ENCODE measurements around the gene KRT39.
"Not testable (repeated sequence)": the region's sequence is repeated elsewhere in the genome, so short reads cannot be mapped to it uniquely, and the experiment has no call there.

KRT39 gene

GRCh38 chr17:40966848-40967247, at the start of gene KRT39:
KRT39 (minus strand) TSS chr17:40966948; CDS start chr17:40966856, 92 bp downstream.
- DNase-seq, result no peak

GRCh38 chr17:41015454-41015853, 48.7 kb upstream of the KRT39 start:
- DNase-seq, result no peak

- no peak for DNase-seq
Measured at GRCh38 chr17:41013606-41014005, 46.9 kb upstream of the KRT39 start.

GRCh38 chr17:41013181-41013580, 46.4 kb upstream of the KRT39 start:
- DNase-seq, result no peak

GRCh38 chr17:41012326-41013120, 45.8 kb upstream of the KRT39 start:
- DNase-seq, result no peak

- no peak for DNase-seq
Measured at GRCh38 chr17:41010441-41010840, 43.7 kb upstream of the KRT39 start.

- DNase-seq, result no peak
Measured at GRCh38 chr17:41009936-41010335, 43.2 kb upstream of the KRT39 start.

- no peak for DNase-seq
Measured at GRCh38 chr17:41009301-41009760, 42.6 kb upstream of the KRT39 start.

GRCh38 chr17:41008811-41009210, 42.1 kb upstream of the KRT39 start, which contains the start of gene KRTAP3-1:
KRTAP3-1 (minus strand) TSS chr17:41009128; CDS start chr17:41009074, 54 bp downstream.
- DNase-seq, result no peak

- no peak for DNase-seq
Measured at GRCh38 chr17:41004397-41004796, 37.6 kb upstream of the KRT39 start.

- DNase-seq, result no peak
Measured at GRCh38 chr17:41003926-41004325, 37.2 kb upstream of the KRT39 start.

GRCh38 chr17:41002814-41003213, 36.1 kb upstream of the KRT39 start:
- no peak for DNase-seq

- DNase-seq, result no peak
Measured at GRCh38 chr17:41001795-41002194, 35.0 kb upstream of the KRT39 start.

- DNase-seq, result not testable (repeated sequence)
Measured at GRCh38 chr17:40999563-40999962, 32.8 kb upstream of the KRT39 start, which contains the start of gene KRTAP3-2. KRTAP3-2 (minus strand) TSS chr17:40999906; CDS start chr17:40999853, 53 bp downstream.

- no peak for DNase-seq
Measured at GRCh38 chr17:40997361-40997760, 30.6 kb upstream of the KRT39 start.

GRCh38 chr17:40996829-40997228, 30.1 kb upstream of the KRT39 start:
- no peak for DNase-seq

- no peak for DNase-seq
Measured at GRCh38 chr17:40995116-40995515, 28.4 kb upstream of the KRT39 start.

GRCh38 chr17:40993839-40994238, 27.1 kb upstream of the KRT39 start, which contains the start of gene KRTAP3-3:
KRTAP3-3 (minus strand) TSS chr17:40994164; CDS start chr17:40994097, 67 bp downstream.
- DNase-seq, result no peak

- DNase-seq, result no peak
Measured at GRCh38 chr17:40993084-40993483, 26.3 kb upstream of the KRT39 start.

GRCh38 chr17:40992666-40993065, 25.9 kb upstream of the KRT39 start:
- no peak for DNase-seq

GRCh38 chr17:40986920-40987319, 20.2 kb upstream of the KRT39 start:
- no peak for DNase-seq

GRCh38 chr17:40984226-40984625, 17.5 kb upstream of the KRT39 start, which contains the start of gene KRT40:
KRT40 (minus strand) TSS chr17:40984326; CDS start chr17:40984273, 53 bp downstream.
- no peak for DNase-seq

- DNase-seq, result no peak
Measured at GRCh38 chr17:40981115-40981514, 14.4 kb upstream of the KRT39 start.

- DNase-seq, result no peak
Measured at GRCh38 chr17:40980596-40980995, 13.8 kb upstream of the KRT39 start.

All from GDM1 (cell line).